ENCODE data around the gene POC5.
"Not testable (repeated sequence)": the region's sequence is repeated elsewhere in the genome, so short reads cannot be mapped to it uniquely, and the experiment has no call there.

POC5 gene

GRCh38 chr5:75717082-75717922 lies at the start of gene POC5:
Gene POC5, minus strand, starts transcription at chr5:75717437. Its CDS starts 4,500 bp downstream, at chr5:75712937.
- peak; percentile 97 to 98 for DNase-seq

GRCh38 chr5:75758116-75758515 lies 40.9 kb upstream of the POC5 start:
- DNase-seq = no peak

GRCh38 chr5:75756981-75757380 lies 39.7 kb upstream of the POC5 start:
- DNase-seq = no peak

- DNase-seq = no peak
These were observed 39.0 kb upstream of the POC5 start for GRCh38 chr5:75756211-75756610.

GRCh38 chr5:75753182-75753581 lies 35.9 kb upstream of the POC5 start:
- DNase-seq = no peak

GRCh38 chr5:75744355-75744754 lies 27.1 kb upstream of the POC5 start:
- no peak for DNase-seq

- no peak for DNase-seq
These were observed 19.0 kb upstream of the POC5 start for GRCh38 chr5:75736273-75736672.

- peak; percentile 33 to 40 for DNase-seq
These were observed 17.9 kb upstream of the POC5 start for GRCh38 chr5:75734913-75735789.

GRCh38 chr5:75733767-75734166 lies 16.5 kb upstream of the POC5 start:
- DNase-seq = no peak

GRCh38 chr5:75731515-75731914 lies 14.3 kb upstream of the POC5 start:
- DNase-seq = not testable (repeated sequence)

GRCh38 chr5:75729321-75729720 lies 12.1 kb upstream of the POC5 start:
- DNase-seq = no peak

GRCh38 chr5:75727931-75728330 lies 10.7 kb upstream of the POC5 start:
- no peak for DNase-seq

- not testable (repeated sequence) for DNase-seq
These were observed 9.0 kb upstream of the POC5 start for GRCh38 chr5:75726224-75726623.

GRCh38 chr5:75723378-75723777 lies 6.1 kb upstream of the POC5 start:
- DNase-seq = no peak

GRCh38 chr5:75721573-75721972 lies 4.3 kb upstream of the POC5 start:
- no peak for DNase-seq

- no peak for DNase-seq
These were observed 3.6 kb upstream of the POC5 start for GRCh38 chr5:75720882-75721281.

- DNase-seq = no peak
These were observed 539 bp downstream of the POC5 start for GRCh38 chr5:75716715-75717081.

- DNase-seq = no peak
These were observed 5.1 kb downstream of the POC5 start for GRCh38 chr5:75712091-75712490.

GRCh38 chr5:75711151-75711550 lies 6.1 kb downstream of the POC5 start:
- DNase-seq = no peak

- DNase-seq = peak; percentile 67 to 73
These were observed 6.6 kb downstream of the POC5 start for GRCh38 chr5:75710637-75711036.

GRCh38 chr5:75707911-75708509 lies 9.2 kb downstream of the POC5 start:
- DNase-seq = no peak

- no peak for DNase-seq
These were observed 10.5 kb downstream of the POC5 start for GRCh38 chr5:75706775-75707174.

GRCh38 chr5:75706016-75706415 lies 11.2 kb downstream of the POC5 start:
- DNase-seq = no peak

- DNase-seq = no peak
These were observed 15.4 kb downstream of the POC5 start for GRCh38 chr5:75701856-75702255.
